Measurements from ENCODE around the gene BPHL.
"Not testable (repeated sequence)": the region's sequence is repeated elsewhere in the genome, so short reads cannot be mapped to it uniquely, and the experiment has no call there.

The BPHL gene

GRCh38 chr6:3118353-3119039 is at the start of gene BPHL:
BPHL (plus strand) TSS chr6:3118711; CDS start chr6:3118741, 30 bp downstream.
- peak; percentile 97 to 99 for DNase-seq (ENCODE audit: low read depth in 2 of 2)

DNA sequence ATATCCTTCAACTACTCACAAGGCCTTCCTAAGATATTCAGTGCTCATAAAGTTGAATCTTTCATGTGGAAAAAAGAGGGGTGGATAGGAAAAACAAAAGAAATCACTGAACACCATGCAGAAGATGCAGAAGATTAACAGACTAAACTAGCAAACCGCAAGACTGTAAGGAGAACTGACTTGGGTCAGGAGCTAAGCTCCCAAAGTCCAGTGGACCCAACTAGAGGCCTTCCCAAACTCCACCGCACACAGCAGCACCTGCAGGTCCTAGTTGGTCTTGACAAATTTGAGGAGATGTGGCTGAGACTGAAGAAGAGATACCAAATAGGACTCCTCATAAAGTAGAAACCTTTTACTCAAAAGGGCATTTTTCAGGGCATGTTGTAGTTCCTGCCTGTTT is 46.9 kb upstream of the BPHL start:
- DNase-seq (ENCODE audit: low read depth in 2 of 2) = no peak

- no peak for DNase-seq (ENCODE audit: low read depth in 2 of 2)
These were observed 45.7 kb upstream of the BPHL start for GRCh38 chr6:3072798-3073197.

GRCh38 chr6:3073382-3073781 is 45.1 kb upstream of the BPHL start:
- no peak for DNase-seq (ENCODE audit: low read depth in 2 of 2)

DNA sequence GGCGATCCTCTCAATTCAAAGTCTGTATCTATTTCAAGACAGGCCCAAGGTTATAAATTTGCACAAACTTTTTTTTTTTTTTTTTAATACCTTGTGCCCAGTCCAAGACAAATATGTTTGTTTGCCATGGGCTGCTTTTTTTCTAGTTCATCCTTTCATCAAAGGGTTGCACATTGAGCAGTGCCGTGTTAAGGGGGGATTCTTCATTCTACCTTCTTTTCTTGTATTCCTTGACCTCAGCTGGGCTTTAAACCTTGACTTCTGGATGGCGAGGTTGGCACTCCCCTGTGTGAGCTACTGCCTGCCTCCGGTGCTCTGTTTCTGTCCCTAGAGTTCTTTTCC is 42.8 kb upstream of the BPHL start:
- DNase-seq (ENCODE audit: low read depth in 2 of 2) = no peak

- no peak for DNase-seq (ENCODE audit: low read depth in 2 of 2)
These were observed 42.2 kb upstream of the BPHL start for GRCh38 chr6:3076320-3076719.

GRCh38 chr6:3077430-3077829 is 41.1 kb upstream of the BPHL start:
- DNase-seq (ENCODE audit: low read depth in 2 of 2) = no peak

DNA sequence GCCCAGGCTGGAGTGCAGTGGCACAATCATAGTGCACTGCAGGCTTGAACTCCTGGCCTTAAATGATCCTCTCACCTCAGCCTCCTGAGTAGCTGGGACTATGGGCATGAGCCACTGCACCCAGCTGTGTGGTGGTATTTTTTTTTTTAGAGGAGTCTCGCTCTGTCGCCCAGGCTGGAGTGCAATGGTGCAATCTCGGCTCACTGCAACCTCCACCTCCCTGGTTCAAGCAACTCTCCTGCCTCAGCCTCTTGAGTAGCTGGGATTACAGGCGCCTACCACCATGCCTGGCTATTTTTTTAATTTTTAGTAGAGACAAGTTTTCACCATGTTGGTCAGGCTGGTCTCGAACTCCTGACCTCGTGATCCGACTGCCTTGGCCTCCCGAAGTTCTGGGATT is 39.6 kb upstream of the BPHL start:
- DNase-seq (ENCODE audit: low read depth in 2 of 2) = not testable (repeated sequence)

- DNase-seq (ENCODE audit: low read depth in 2 of 2) = no peak
These were observed 38.8 kb upstream of the BPHL start for GRCh38 chr6:3079682-3080081.

DNA sequence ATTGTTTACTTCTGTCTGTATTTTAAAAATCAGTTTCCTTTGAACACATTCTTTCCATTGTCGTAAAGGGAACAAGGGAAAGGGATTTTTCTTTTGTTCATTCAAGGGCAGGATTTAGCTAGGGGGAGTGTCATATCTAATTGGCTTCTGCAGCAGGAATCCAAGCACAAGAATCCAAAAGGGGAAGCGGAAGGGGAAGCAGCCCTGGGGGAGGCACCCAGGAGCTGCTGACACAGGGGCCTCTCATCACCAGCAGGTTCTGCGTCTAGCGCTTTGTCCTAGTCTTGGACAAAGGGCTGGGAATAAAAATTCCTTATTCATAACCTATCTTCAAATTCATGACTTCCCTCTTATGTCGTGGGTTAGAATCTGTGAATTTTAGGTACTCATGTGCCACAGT is 36.6 kb upstream of the BPHL start:
- DNase-seq (ENCODE audit: low read depth in 2 of 2) = no peak

GRCh38 chr6:3085074-3085473 is 33.4 kb upstream of the BPHL start:
- no peak for DNase-seq (ENCODE audit: low read depth in 2 of 2)

DNA sequence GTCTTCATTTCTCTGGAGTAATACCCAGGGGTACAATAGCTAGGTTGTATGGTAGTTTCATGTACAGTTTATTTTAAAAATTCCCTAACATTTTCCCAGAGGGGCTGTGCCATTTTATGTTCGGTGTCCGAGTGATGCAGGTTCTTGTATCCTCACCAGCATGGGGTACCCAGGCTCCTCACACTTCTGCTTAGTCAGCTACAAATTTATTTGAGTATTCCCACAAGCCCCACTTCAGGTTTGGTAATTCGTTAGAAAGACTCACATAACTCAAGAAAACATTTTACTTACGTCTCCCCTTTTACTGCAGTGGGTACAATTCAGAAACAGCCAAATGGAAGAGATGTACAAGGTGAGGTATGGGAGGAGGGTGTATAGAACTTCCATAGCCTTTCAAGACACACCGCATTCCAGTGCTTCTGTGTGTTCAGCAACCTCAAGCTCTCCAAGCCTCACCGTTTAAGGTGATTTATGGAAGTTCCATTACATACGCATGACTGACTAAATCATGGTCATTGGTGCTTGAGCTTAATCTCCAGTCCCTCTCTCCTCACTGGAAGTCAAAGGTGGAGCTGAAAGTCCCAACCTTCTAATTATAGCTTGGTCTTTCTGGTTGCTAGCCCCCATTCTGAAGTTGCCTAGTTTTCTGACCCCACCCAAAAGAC is 32.1 kb upstream of the BPHL start:
- no peak for DNase-seq (ENCODE audit: low read depth in 2 of 2)

- no peak for DNase-seq (ENCODE audit: low read depth in 2 of 2)
These were observed 30.1 kb upstream of the BPHL start for GRCh38 chr6:3088446-3088845.

DNA sequence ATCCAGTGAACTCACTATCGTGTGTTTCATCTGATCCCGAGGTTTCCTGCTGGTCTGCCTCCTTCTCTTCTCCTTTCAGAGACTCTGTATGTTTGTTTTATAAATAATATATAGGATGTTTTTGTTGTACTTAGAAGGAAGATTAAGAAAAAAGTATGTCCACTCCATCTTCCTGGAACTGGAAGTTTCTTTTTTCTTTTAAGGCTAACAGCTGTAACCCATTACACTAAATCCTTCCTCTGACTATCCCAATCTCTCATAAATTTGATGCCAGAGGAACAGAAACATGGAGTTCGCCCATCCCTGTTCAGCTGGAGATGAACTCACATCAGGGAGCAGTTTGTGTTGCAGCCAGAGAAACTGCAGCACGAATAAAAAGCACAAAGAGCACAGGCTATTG is 29.5 kb upstream of the BPHL start:
- no peak for DNase-seq (ENCODE audit: low read depth in 2 of 2)

DNA sequence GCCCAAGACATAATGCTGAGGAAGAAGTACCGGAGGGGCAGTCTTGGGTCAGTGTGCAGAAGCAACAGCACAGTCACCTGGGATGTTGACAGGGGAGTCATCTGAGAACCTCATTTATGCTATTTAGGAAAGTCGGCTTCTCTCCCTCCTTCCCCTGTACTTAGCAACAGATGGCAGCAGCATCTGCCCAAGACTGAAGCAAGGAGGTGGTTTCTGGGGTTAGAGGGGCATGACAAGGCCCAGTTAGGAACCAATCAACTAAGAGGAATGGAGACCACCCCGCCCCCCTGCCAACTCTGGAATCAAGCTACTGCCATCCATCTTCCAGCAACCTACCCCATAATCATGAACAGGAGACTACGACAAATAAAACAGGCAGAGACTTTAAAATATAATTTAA is 28.5 kb upstream of the BPHL start:
- DNase-seq (ENCODE audit: low read depth in 2 of 2) = no peak

GRCh38 chr6:3094815-3095214 is 23.7 kb upstream of the BPHL start:
- no peak for DNase-seq (ENCODE audit: low read depth in 2 of 2)

- DNase-seq (ENCODE audit: low read depth in 2 of 2) = no peak
These were observed 15.6 kb upstream of the BPHL start for GRCh38 chr6:3102875-3103274.

DNA sequence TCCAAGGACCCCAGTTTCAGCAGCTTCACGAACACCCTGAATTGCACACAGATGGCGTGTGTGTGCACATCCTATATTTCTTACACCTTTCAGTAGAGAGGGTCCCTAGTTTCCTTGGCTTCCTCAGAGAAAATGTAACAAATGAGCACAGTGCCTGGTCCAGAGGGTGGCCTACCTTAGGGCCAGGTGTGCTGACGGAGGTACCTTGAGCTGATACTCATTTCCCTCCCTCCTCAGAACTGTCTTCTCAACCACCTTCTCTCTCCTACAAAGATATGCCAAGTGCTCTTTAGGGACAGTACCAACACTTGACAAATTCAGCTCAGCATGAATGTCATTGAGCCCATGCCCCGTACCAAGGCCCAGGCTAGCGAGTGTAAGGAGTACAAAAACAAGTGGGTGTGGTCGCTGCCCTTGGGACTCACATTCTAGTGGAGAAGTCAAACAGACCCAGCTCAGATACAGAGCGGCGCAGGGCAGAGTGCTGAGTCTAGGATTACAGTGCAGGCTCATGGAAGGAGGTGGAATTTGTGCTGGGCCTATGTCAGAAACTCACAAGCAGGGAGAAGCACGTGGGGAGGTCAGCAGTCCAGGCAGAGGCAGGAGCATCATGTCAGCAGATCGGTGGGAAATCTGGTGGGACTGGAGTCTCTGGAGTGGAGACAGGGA is 9.6 kb upstream of the BPHL start:
- no peak for DNase-seq (ENCODE audit: low read depth in 2 of 2)

GRCh38 chr6:3109761-3110160 is 8.8 kb upstream of the BPHL start:
- DNase-seq (ENCODE audit: low read depth in 2 of 2) = no peak

GRCh38 chr6:3114377-3114776 is 4.1 kb upstream of the BPHL start:
- no peak for DNase-seq (ENCODE audit: low read depth in 2 of 2)

- DNase-seq (ENCODE audit: low read depth in 2 of 2) = no peak
These were observed 579 bp upstream of the BPHL start for GRCh38 chr6:3117912-3118352.

DNA sequence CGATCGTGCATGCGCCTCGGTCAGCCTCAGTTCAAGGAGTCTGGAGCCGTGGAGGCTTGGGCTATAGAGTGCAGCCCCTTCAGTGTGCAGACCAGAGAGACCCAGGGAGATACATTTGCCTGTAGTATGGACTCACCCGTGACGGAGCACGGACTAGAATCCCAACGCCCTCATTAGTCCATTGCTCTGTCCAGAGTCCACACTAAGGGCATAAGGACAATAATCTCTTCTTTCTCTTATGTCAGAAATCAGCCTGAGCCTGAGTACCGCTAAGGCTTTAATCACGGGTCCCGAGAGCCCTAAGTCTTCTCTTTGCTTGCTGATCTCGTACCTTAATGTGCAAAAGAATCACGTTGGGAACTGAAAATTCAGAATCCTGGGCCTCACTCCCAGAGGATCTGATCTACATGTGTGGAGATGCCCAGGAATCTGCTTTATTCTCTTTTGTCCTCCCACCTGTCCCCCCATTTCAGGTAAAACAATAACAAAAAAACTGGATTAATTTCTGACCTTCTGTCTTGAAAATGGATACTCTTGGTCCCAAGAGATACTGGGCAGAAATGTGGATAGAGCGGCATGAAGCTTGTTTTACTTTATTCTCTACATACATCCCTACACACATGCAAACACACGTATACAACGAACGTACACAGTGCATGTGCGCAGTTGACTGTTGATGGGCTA is 671 bp downstream of the BPHL start:
- no peak for DNase-seq (ENCODE audit: low read depth in 2 of 2)

DNA sequence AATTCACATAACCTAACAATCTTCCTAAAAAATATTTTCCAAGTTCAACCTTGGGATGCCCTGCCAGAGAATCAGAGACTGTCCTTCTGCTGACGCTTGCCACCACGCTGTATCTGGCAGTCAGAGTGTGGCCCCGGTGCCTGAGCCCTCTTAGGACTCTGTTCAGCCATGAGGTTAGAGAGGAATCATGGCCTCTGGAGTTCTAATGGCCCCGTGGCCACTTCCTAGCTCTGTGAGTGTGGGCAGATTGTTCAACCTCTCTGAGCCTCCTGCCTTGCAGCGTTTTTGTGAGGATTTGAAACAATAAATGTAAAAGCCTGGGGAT is 2.2 kb downstream of the BPHL start:
- DNase-seq (ENCODE audit: low read depth in 2 of 2) = no peak
